ENCODE results near the gene GEMIN2. TPM values are rescaled to one million over a fixed set of nuclear protein-coding genes. Genes with fewer than 3 reads are reported as not detected.
"Not testable (repeated sequence)": the region's sequence is repeated elsewhere in the genome, so short reads cannot be mapped to it uniquely, and the experiment has no call there.

Gene GEMIN2
- total RNA-seq, 1 donor from 2014 or later: 34.5 TPM

DNA sequence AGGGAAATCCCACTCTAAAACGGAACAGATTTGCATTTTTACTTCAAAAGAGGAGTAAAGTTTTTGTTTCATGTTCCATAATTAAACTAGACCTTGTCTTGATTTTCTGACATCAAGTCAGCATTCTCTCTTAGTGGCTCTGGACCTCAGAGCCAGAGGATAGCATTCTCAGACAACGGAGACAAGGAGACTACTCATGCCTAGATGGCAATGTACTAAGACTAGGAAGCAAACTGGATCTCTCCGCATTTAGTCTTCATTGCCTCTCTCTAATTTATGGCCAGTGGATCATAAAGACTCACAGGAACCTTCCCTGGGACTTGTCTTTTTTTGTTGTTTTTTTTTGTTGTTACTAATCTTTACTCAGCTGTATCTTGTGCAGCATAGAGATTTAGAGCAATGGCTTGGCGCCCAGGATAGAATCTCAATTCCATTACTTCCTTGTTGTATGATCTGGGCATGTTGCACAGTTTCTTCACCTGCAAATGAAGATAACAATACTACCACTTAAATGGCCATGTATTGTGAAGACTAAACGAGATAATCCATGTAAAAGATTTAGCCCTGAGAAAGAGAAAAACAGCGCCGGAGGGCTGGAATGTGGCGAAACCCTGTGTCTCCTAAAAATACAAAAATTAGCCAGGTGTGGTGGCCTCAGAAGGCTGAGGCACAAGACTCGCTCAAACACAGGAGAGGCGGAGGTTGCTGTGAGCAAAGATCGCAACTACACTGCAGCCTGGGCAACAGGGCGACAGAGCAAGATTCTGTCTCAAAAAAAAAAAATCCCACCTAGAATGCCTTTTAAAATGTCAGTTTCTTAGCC is 4.0 kb upstream of the GEMIN2 start:
- no peak for DNase-seq (ENCODE audit: low read depth)

DNA sequence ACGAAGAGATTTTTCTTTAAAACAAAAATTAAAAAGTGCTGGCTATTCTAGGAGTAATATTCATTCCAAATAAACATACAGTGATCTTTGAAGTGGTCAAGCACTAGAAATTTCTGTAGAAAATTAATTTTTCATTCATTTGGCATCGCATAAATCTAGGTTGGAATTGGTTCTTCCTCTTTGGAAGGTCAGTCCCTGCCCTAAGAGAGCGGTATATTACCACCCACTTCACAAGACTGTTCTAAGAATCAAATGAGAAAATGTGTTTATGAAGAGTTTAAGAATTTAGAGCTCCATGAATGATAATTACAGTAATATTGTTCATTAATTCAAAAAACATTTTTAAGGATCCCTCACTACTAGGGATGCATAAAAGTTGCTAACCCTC is 444 bp upstream of the GEMIN2 start:
- DNase-seq (ENCODE audit: low read depth): no peak

DNA sequence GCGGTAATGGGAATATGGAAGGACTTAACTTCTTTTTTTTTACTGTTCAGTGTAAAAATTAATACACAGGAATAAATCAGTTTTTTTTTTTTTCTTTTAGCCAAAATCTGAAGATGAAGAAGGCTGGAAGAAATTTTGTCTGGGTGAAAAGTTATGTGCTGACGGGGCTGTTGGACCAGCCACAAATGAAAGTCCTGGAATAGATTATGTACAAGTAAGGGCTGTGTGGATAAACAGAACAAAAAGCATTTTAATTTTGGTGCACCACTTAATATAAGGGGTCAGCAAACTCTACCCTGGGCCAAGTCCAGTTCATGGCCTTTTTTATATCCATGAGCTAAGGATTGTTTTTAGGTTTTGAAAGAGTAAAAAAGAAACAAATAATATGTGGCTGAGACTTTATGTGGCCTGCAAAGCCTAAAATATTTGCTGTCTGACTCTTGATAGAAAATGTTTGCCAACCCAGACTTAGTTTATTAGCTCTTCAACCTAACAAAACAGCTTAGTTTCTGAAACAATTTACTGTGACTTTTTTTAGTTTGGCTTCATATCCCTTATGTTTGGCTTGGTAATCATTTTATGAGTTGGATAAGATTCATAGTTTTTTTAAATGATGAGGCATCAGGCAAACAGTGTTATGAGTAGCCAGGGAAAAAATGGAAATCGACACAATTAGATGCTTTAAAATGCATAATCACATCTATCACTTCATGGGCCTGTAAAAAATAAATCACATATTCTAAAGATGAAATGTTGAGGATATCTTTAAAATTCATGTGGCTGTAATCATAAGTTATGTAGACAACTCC is 8.4 kb downstream of the GEMIN2 start:
- DNase-seq (ENCODE audit: low read depth): no peak

DNA sequence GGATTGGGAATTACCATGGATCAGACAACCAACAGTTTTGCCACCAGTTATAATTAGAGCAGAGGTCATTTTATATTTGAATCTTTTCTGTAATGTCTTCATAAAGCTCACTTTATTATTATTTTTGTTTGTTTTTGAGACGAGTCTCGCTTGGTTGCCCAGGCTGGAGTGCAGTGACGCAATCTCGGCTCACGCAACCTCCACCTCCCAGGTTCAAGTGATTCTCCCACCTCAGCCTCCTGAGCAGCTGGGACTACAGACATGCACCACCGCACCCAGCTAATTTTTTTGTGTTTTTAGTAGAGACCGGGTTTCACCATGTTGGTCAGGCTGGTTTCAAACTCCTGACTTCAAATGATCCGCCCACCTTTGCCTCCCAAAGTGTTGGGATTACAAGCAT is 23.7 kb downstream of the GEMIN2 start:
- not testable (repeated sequence) for DNase-seq (ENCODE audit: low read depth)

DNA sequence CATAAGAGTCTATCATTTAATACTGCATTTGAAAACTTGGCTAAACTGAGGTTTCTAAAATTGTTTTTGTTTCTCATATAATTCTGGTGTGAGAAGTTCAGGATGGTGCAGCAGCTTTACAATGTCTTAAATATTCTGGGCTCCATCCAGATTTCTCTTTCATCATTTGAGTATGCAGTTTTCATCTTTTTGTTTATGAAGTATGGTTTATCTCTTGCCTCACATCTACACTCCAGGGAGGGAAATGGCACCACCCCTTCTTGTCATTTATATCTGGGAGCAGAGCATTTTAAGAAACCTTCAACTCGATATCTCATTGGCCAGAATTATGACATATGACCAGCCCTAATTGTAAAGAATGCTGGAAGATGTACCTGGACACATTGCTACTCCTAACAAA is 24.3 kb downstream of the GEMIN2 start:
- no peak for DNase-seq (ENCODE audit: low read depth)

DNA sequence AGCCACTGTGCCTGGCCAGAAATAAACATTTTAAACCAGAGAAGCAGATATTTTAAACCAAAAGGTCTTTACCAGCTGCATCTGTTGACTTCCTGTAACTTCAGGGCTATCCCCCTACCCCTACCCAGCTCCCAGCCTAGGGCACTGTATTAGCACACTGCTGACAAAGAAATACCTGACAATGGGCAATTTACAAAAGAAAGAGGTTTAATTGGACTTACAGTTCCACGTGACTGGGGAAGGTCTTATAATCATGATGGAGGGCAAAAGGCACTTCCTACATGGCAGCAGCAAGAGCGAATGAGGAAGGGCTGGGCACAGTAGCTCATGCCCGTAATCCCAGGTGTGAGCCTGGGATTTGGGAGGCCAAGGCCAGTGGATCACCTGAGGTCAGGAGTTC is 26.0 kb downstream of the GEMIN2 start:
- DNase-seq (ENCODE audit: low read depth): no peak

DNA sequence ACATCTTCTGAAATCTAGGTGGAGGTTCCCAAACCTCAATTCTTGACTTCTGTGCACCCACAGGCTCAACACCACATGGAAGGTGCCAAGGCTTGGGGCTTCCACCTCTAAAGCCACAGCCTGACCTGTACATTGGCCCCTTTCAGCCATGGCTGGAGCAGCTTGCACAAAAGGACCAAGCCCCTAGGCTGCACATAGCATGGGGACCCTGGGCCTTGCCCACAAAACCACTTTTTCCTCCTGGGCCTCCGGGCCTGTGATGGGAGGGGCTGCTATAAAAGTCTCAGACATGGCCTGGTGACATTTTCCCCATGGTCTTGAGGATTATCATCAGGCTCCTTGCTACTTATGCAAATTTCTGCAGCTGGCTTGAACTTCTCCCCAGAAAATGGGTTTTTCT is 27.5 kb downstream of the GEMIN2 start:
- DNase-seq (ENCODE audit: low read depth): not testable (repeated sequence)

DNA sequence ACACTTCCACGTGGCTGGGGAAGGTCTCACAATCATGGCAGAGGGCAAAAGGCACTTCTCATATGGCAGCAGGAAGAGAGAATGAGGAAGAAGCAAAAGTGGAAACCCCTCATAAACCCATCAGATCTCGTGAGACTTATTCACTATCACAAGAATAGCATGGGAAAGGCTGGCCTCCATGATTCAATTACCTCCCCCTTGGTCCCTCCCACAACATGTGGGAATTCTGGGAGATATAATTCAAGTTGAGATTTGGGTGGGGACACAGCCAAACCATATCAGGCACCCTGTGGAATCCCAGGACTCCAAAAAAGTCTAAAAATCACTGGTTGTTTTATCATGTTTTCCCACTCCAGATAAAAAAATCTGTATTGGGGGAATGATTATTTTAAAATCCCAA is 29.1 kb downstream of the GEMIN2 start:
- not testable (repeated sequence) for DNase-seq (ENCODE audit: low read depth)

DNA sequence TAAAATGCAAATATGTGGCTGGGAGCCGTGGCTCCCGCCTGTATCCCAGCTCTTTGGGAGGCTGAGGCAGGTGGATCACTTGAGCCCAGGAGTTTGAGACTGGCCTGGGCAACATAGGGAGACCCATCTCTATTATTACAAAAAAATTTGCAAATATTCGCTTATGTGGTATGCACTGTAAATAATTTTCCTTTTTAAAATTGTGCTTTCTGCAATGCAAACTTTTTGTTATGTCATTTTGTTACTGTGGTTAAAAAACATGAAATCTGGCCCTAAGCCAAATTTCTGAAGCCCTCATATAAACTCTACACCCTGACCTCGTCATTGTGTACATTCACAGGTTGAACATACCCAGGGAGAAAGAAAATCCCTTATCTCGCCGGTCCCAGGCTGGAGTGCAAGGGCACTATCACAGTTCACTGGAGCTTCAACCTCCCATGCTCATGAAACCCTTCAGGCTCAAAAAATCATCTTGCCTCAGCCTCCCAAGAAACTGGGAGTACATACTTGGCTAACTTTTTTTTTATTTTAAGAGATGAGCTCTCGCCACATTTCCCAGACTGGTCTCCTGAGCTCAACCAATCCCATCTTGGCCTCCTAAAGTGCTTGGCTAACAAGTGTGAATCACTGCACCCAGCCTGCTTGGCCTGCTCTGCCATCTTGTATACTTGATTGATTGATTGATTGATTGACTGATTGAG is 31.3 kb downstream of the GEMIN2 start:
- DNase-seq (ENCODE audit: low read depth): no peak

DNA sequence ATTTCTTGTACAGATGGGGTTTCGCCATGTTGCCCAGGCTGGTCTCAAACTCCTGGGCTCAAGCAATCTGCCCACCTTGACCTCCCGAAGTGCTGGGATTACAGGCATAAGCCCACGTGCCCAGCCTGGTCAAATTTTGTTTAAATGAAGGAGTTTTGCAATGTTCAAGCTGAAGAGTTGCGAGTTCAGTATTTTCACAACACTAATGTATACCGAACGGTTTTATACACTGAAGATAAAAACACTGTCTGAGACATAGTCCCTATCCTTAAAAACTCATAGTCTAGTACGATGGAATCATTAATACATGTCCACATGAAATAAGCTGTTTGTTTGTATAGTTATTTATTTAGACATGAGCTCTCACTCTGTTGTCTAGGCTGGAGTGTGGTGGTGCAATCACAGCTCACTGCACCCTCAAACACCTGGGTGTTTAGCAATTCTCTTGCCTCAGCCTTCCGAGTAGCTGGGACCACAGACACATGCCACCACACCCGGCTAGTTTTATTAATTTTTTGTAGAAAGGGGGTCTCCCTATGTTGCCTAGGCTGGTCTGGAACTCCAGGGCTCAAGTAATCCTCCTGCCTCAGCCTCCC is 40.6 kb downstream of the GEMIN2 start:
- DNase-seq (ENCODE audit: low read depth): no peak

DNA sequence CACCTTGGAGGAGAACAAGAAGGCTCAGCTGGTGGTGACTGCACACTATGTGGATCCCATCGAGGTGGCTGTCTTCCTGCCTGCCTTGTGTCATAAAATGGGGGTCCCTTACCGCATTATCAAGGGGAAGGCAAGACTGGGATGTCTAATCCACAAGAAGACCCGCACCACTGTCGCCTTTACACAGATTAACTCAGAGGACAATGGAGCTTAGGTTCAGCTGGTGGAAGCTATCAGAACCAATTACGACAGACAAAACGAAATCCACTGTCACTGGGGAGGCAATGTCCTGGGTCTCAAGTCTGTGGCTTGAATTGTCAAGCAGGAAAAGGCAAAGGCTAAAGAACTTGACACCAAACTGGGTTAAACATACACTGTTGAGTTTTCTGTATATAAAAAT is 43.4 kb downstream of the GEMIN2 start:
- DNase-seq (ENCODE audit: low read depth): no peak

DNA sequence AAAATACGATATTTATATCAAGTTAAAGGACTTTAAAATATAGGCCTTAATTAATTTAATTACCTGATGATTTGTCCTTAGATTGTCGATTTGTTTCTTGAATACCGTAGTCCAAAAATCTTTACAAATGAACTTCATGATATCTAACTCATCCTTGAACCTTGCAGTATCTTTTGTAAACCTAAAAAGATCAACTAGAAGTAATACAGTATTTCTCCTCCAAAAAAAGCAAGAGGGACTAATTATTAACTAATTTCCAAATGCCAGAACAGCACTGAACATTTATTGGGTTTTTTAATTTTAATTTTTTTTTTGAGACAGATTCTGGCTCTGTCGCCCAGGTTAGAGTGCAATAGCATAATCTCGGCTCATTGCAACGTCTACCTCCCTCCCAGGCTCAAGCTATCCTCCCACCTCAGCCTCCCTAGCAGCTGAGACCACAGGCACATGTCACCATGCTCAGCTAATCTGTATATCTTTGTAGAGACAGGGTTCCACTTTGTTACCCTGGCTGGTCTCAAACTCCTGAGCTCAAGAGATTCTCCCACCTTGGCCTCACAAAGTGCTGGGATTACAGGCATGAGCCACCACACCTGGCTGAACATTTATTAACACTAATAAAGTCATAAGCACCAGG is 44.2 kb downstream of the GEMIN2 start:
- DNase-seq (ENCODE audit: low read depth): no peak

DNA sequence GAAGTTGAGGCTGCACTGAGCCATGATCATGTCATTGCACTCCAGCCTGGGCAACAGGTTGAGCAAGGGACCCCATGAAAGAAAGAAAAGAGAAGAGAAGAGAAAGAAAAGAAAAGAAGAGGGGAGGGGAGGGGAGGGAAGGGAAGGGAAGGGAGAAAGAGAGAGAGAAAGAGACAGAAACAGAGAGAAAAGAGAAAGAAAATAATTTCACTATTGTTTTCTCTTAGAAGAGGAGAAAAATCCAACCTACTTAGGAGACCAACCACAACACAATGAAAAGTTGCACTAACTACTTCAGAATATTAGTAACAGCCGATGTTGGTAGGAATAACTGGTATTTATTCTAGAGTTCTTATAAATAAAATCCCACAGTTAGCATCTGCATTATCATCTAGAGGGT is 46.4 kb downstream of the GEMIN2 start:
- DNase-seq (ENCODE audit: low read depth): no peak

DNA sequence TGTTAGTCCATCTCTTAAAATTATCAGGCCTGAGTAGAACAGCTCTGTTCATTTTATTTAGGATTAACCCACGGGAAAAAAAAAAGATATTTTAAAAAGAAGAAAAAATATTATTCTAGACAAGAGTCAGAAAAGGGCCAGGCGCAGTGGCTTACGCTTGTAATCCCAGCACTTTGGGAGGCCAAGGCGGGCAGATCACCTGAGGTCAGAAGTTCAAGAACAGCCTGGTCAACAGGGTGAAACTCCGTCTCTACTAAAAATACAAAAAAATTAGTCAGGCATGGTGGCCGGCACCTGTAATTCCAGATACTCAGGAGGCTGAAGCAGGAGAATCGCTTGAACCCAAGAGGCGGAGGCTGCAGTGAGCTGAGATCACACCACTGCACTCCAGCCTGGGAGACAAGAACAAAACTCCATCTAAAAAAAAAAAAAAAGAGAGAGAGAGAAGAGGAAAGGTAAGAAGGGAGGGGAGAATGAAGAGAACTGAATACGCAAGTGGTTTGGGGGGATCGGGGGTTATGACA is 53.7 kb downstream of the GEMIN2 start:
- DNase-seq (ENCODE audit: low read depth): not testable (repeated sequence)

DNA sequence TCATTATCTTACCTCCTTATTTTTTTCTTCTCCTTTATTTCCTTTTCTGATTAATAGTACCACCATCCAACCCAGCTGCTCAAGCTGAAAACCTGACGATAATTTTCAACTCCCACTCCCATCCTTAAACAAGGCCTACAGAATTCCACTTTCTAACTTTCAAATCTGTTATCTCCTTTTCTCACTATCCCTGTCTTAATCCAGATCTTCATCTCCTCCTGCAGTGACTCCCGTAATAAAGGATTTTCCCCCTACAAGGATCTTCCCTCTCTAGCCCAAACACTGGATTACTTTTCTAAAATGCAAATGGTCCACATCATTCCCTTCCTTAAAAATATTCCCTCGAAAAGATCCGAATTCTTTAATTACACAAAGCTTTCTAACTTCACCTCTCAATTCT is 54.5 kb downstream of the GEMIN2 start:
- DNase-seq (ENCODE audit: low read depth): no peak

DNA sequence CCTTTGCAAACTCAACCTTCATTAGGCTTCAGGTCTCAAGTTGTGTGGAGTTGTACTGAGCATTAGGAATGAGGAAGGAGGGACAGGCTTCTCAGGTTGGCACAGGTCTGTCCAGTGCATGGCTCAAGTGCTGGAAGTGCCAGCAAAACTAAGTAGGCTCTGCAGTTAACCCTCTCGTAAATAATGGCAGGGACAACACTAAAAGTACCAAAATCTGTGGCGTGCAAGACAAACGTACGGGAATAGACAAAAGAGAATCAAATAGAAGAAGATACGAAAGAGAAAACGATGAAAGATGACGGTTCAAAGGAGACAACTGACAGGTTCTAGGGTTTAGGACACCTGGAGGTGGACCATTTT is 55.4 kb downstream of the GEMIN2 start:
- DNase-seq (ENCODE audit: low read depth): peak; percentile 32

DNA sequence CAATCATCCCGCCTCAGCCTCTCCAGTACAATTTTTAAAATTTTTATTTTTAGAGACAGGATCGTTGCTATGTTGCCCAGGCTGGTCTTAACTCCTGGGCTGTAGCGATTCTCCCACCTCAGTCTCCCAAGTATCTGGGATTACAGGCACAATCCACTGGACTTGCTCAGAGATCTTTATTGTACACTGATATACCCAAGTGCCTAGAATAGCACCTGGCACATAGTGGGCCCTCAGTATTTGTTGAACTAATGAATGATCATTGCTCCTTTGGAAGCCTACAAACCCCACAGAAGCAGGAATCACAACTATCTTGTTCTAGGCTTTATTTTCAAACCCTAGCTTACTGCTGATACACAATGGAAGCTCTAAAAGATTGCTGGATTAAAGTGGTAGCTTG is 59.1 kb downstream of the GEMIN2 start:
- no peak for DNase-seq (ENCODE audit: low read depth)

DNA sequence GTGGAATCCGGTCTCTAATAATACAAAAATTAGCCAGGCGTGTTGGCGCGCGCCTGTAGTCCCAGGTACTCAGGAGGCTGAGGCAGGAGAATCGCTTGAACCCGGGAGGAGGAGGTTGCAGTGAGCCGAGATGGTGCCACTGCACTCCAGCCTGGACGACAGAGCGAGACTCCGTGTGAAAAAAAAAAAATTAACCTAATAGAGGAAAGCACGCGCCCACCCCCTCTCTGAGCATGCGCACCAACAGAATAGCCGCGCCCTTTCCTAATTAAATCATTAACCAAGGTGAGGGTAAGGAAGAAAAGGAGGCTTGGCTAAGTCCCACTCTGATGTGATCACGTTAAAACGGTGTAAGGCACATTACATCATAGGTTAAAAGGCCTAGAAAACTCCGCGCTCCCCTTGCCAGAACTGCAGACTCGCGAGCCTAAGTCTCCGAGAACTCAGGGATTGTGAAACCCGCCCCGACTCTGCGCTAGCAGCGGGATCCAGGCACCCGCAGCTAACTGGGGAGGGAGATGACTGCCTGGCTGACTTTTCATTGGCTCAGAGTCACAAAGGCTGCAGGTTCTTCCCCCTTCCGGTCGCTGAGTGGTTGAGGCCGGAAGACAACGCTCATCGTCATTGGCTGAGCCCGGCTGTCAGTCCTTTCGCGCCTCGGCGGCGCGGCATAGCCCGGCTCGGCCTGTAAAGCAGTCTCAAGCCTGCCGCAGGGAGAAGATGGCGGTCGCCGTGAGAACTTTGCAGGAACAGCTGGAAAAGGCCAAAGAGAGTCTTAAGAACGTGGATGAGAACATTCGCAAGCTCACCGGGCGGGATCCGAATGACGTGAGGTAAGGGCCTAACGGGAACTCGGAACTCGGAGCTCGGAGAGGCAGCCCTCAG is 60.7 kb downstream of the GEMIN2 start, which contains the start of gene PNN:
TSS of gene PNN (plus strand) at position 695 of the 885 bp plus-strand sequence. CDS start at position 721, 26 bp downstream.
- peak; percentile 99 for DNase-seq (ENCODE audit: low read depth)

DNA sequence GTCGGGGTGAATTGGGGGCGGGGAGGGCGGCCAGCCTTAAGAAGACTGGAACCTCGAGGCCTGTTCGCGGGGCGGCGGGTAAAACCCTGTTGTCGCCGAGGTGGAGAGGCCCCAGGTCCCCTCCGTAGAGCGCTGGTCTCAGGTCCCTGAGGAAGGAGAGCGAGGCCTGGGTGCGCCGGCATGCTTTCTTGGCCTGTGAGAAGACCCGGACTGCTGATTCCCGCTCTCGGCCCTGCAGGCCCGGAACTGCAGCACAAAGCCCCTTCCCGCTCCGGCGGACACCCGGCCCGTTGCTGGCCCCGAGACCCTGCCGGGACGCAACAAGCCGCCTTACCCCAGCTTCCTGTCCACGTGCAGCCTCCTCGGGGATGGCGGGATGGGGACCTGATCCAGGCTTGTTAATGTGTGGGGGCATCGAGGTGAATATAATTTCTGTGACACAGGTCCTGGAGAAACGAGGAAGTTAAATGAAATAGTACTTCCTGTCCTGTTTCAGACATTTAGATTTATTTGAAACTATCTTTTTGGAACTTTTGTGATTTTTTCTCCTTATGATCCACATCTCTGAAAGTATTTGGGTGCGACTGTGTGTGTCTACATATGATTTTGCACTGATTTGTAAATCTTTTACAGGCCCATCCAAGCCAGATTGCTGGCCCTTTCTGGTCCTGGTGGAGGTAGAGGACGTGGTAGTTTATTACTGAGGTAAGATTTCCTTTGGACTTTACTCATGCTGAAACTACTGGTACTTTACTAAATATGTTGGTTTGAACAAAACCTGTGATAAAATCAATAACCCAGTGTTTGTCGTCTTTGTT is 61.5 kb downstream of the GEMIN2 start:
- no peak for DNase-seq (ENCODE audit: low read depth)
